HEK293 (cell line): ENCODE measurements around the gene RHOXF2.

Experiments used
- CTCF ChIA-PET: fragments of 350-600 bp; formaldehyde crosslinking; extraction: SDS; loops from one replicate; lab custom pipeline; 2021; ENCODE audit warnings: antibody characterized with exemption; lab: Yijun Ruan, JAX
- POLR2A ChIA-PET: fragments of 300-600 bp; formaldehyde crosslinking; extraction: SDS; loops from one replicate; lab custom pipeline; 2020; ENCODE audit warnings: antibody characterized with exemption, inconsistent platforms; lab: Yijun Ruan, JAX
- H3K27ac ChIP-seq: fragments of 200-500 bp; sonication (Bioruptor generic); 2 replicates; pipeline ENCODE4 v1.5.1; 2014; ENCODE audit warnings: low read depth, low read length, control low read depth, inconsistent platforms; ENCODE audit errors: extremely low read depth
- H3K36me3 ChIP-seq, 2 experiments: fragments of 200-500 bp in 1 of 2; sonication (Bioruptor generic) in 1 of 2; 1 replicate in 1 of 2; 2 replicates in 1 of 2; pipeline ENCODE4 v1.5.1; 2014 to 2017; ENCODE audit warnings: inconsistent platforms in 2 of 2, low read length in 2 of 2; ENCODE audit not compliant: control insufficient read depth in 2 of 2, insufficient read depth in 1 of 2
- H3K4me1 ChIP-seq: fragments of 200-500 bp; sonication (Bioruptor generic); 2 replicates; pipeline ENCODE4 v1.5.1; 2014; ENCODE audit warnings: mild to moderate bottlenecking, low read length, inconsistent platforms; ENCODE audit not compliant: control insufficient read depth, insufficient read depth
- H3K4me3 ChIP-seq: 2 replicates; pipeline ENCODE4 v1.5.1; 2011; ENCODE audit warnings: low read depth, mild to moderate bottlenecking, control low read depth, low read length, moderate library complexity
- H3K9me3 ChIP-seq: fragments of 200-500 bp; sonication (Bioruptor generic); 2 replicates; pipeline ENCODE4 v1.5.1; 2014; ENCODE audit warnings: low read depth, low read length, inconsistent platforms; ENCODE audit not compliant: control insufficient read depth, insufficient read depth
- GFI1B ChIP-seq: fragments of 450-650 bp; formaldehyde crosslinking; IDR thresholded peaks from 2 replicates; pipeline ENCODE4 v1.5.1; 2016; ENCODE audit warnings: missing biosample characterization, missing genetic modification characterization
- HOXC10 ChIP-seq: sonication (generic); formaldehyde crosslinking; IDR thresholded peaks from 2 replicates; pipeline ENCODE4 v1.8.1; 2023; ENCODE audit warnings: mild to moderate bottlenecking, missing genetic modification reagents
- OVOL3 ChIP-seq: fragments of 450-650 bp; formaldehyde crosslinking; IDR thresholded peaks from 2 replicates; pipeline ENCODE4 v1.5.1; 2016; ENCODE audit warnings: missing biosample characterization, missing genetic modification characterization
- SCRT1 ChIP-seq: fragments of 450-650 bp; formaldehyde crosslinking; IDR thresholded peaks from 2 replicates; pipeline ENCODE4 v1.5.1; 2016; ENCODE audit warnings: missing biosample characterization, missing genetic modification characterization, borderline replicate concordance
- SCRT2 ChIP-seq: fragments of 450-650 bp; formaldehyde crosslinking; IDR thresholded peaks from 2 replicates; pipeline ENCODE4 v1.5.1; 2016; ENCODE audit warnings: missing biosample characterization, missing genetic modification characterization
- ZFP41 ChIP-seq: fragments of 450-650 bp; formaldehyde crosslinking; IDR thresholded peaks from 2 replicates; pipeline ENCODE4 v1.5.1; 2016; ENCODE audit warnings: missing biosample characterization, missing genetic modification characterization, borderline replicate concordance
- ZNF214 ChIP-seq: fragments of 450-650 bp; formaldehyde crosslinking; IDR thresholded peaks from 2 replicates; pipeline ENCODE4 v1.5.1; 2017; ENCODE audit warnings: missing biosample characterization, mild to moderate bottlenecking, missing genetic modification characterization, borderline replicate concordance
- ZNF239 ChIP-seq: fragments of 450-650 bp; formaldehyde crosslinking; IDR thresholded peaks from 2 replicates; pipeline ENCODE4 v1.5.1; 2016; ENCODE audit warnings: missing biosample characterization, missing genetic modification characterization
- ZNF274 ChIP-seq, 2 experiments: fragments of 200-500 bp in 1 of 2; fragments of 450-650 bp in 1 of 2; sonication (Bioruptor generic) in 1 of 2; formaldehyde crosslinking in 1 of 2; IDR thresholded peaks; 2 replicates each; pipeline versions ENCODE4 v1.5.1 to v1.6.1; 2014 to 2016; ENCODE audit warnings: borderline replicate concordance in 1 of 2, inconsistent platforms in 1 of 2, low read length in 1 of 2, missing biosample characterization in 1 of 2, missing genetic modification characterization in 1 of 2
- ZNF341 ChIP-seq: fragments of 450-650 bp; formaldehyde crosslinking; IDR thresholded peaks from 2 replicates; pipeline ENCODE4; 2016; ENCODE audit warnings: low read depth, missing biosample characterization, missing genetic modification characterization
- ZNF404 ChIP-seq: fragments of 450-650 bp; formaldehyde crosslinking; IDR thresholded peaks from 2 replicates; pipeline ENCODE4 v1.5.1; 2017; ENCODE audit warnings: missing biosample characterization, missing genetic modification characterization
- ZNF514 ChIP-seq: fragments of 450-650 bp; formaldehyde crosslinking; IDR thresholded peaks from 2 replicates; pipeline ENCODE4 v1.5.1; 2016; ENCODE audit warnings: missing biosample characterization, missing genetic modification characterization
- ZNF571 ChIP-seq: fragments of 450-650 bp; formaldehyde crosslinking; IDR thresholded peaks from 2 replicates; pipeline ENCODE4 v1.5.0; 2017; ENCODE audit warnings: missing biosample characterization, missing genetic modification characterization
- ZNF626 ChIP-seq: fragments of 450-650 bp; sonication (Bioruptor Pico); formaldehyde crosslinking; IDR thresholded peaks from 2 replicates; pipeline ENCODE4 v1.5.1; 2018; ENCODE audit warnings: missing biosample characterization, missing genetic modification characterization, inconsistent platforms
- ZNF677 ChIP-seq: fragments of 450-650 bp; IDR thresholded peaks from 2 replicates; pipeline ENCODE4 v1.5.0; 2018; ENCODE audit warnings: missing biosample characterization, mild to moderate bottlenecking, missing genetic modification characterization, moderate library complexity
- ZNF768 ChIP-seq: fragments of 450-650 bp; formaldehyde crosslinking; IDR thresholded peaks from 2 replicates; pipeline ENCODE4 v1.5.1; 2018; ENCODE audit warnings: missing biosample characterization, mild to moderate bottlenecking, missing genetic modification characterization
- ZNF776 ChIP-seq: fragments of 450-650 bp; formaldehyde crosslinking; IDR thresholded peaks from 2 replicates; pipeline ENCODE4 v1.5.0; 2017; ENCODE audit warnings: missing biosample characterization, missing genetic modification characterization, borderline replicate concordance
- ZNF777 ChIP-seq: fragments of 450-650 bp; formaldehyde crosslinking; IDR thresholded peaks from 2 replicates; pipeline ENCODE4 v1.5.1; 2017; ENCODE audit warnings: missing biosample characterization, missing genetic modification characterization, borderline replicate concordance
- ZNF791 ChIP-seq: fragments of 450-650 bp; formaldehyde crosslinking; IDR thresholded peaks from 2 replicates; pipeline ENCODE4 v1.5.1; 2016; ENCODE audit warnings: missing biosample characterization, missing genetic modification characterization
- TF ChIP-seq, protein P1 (sequence below): fragments of 450-650 bp; formaldehyde crosslinking; IDR thresholded peaks from 2 replicates; pipeline ENCODE4 v1.5.1; 2016; ENCODE audit warnings: missing biosample characterization, missing genetic modification characterization, borderline replicate concordance
- TF ChIP-seq, protein P2 (sequence below): fragments of 450-650 bp; formaldehyde crosslinking; IDR thresholded peaks from 2 replicates; pipeline ENCODE4; 2016; ENCODE audit warnings: missing biosample characterization, missing genetic modification characterization
- TF ChIP-seq, protein P3 (sequence below): fragments of 450-650 bp; formaldehyde crosslinking; IDR thresholded peaks from 2 replicates; pipeline ENCODE4 v1.5.1; 2016; ENCODE audit warnings: missing biosample characterization, missing genetic modification characterization
- TF ChIP-seq, protein P4 (sequence below): fragments of 450-650 bp; formaldehyde crosslinking; IDR thresholded peaks from 2 replicates; pipeline ENCODE4 v1.5.1; 2016; ENCODE audit warnings: missing biosample characterization, missing genetic modification characterization
- TF ChIP-seq, protein P5 (sequence below): fragments of 450-650 bp; formaldehyde crosslinking; IDR thresholded peaks from 2 replicates; pipeline ENCODE4 v1.5.1; 2017; ENCODE audit warnings: missing biosample characterization, missing genetic modification characterization

Gene RHOXF2

DNA sequence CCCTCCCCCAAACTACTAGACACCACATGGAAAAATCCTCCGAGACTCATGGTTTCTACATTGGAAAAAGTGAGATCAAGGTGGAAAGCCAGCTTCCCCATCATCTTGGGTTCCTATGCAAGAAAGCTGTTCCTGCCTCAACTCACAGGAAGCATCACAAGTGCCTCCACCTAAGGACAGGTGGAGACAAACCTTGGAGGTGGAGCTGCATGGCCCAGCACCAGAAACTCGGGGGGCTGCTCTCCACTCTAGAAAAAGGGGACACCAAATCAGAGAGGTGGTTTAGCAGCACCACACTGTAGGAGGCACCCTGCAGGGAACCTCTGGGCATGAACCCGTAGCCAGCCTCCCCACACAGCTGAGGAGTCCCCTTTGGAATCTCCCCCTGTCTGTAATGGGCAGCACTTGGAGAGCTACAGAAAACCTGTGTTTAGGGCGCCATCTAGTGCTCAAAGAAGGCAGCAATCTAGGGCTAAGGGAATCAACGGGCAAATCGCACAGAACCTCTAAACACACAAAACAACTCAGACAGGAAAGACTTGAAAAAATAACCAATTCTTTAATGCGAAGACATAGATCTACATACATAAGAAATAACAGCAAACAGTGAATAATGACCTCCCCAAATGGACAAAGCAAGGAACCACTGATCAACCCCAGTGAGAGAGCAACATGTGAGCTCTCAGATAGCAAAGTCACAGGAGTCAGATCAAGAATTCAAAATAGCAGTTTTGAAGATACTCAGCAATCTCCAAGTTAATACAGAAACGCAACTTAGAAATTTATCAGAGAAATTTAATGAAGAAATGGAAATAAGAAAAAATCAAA lies 55.2 kb downstream of the RHOXF2 start:
- ChIA-PET CTCF (interaction anchor here (0.6 to 2.9 kb wide), 39 partner anchors 9 to 1331 kb away, joined by 3 to 41 read pairs (median 4); partner anchors contain the start of gene ZBTB33), POLR2A (no interaction called here)
- TF ChIP-seq, protein P1, sequence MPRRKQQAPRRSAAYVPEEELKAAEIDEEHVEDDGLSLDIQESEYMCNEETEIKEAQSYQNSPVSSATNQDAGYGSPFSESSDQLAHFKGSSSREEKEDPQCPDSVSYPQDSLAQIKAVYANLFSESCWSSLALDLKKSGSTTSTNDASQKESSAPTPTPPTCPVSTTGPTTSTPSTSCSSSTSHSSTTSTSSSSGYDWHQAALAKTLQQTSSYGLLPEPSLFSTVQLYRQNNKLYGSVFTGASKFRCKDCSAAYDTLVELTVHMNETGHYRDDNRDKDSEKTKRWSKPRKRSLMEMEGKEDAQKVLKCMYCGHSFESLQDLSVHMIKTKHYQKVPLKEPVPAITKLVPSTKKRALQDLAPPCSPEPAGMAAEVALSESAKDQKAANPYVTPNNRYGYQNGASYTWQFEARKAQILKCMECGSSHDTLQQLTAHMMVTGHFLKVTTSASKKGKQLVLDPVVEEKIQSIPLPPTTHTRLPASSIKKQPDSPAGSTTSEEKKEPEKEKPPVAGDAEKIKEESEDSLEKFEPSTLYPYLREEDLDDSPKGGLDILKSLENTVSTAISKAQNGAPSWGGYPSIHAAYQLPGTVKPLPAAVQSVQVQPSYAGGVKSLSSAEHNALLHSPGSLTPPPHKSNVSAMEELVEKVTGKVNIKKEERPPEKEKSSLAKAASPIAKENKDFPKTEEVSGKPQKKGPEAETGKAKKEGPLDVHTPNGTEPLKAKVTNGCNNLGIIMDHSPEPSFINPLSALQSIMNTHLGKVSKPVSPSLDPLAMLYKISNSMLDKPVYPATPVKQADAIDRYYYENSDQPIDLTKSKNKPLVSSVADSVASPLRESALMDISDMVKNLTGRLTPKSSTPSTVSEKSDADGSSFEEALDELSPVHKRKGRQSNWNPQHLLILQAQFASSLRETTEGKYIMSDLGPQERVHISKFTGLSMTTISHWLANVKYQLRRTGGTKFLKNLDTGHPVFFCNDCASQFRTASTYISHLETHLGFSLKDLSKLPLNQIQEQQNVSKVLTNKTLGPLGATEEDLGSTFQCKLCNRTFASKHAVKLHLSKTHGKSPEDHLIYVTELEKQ (tag by site-specific recombination) = no peak
- TF ChIP-seq ZNF274 (IDR thresholded peaks at IDR 0.05; ENCODE audit: low read length) = no peak
- no peak for TF ChIP-seq ZNF274 (tag by site-specific recombination; IDR thresholded peaks at IDR 0.05; ENCODE audit: borderline replicate concordance)
- TF ChIP-seq ZNF514 (tag by site-specific recombination) = no peak
- no peak for TF ChIP-seq ZNF571 (tag by site-specific recombination)
- no peak for TF ChIP-seq ZNF791 (tag by site-specific recombination)
- peak; percentile 61; the same call in 1 of the 2 replicates for TF ChIP-seq SCRT1
- TF ChIP-seq, protein P2, sequence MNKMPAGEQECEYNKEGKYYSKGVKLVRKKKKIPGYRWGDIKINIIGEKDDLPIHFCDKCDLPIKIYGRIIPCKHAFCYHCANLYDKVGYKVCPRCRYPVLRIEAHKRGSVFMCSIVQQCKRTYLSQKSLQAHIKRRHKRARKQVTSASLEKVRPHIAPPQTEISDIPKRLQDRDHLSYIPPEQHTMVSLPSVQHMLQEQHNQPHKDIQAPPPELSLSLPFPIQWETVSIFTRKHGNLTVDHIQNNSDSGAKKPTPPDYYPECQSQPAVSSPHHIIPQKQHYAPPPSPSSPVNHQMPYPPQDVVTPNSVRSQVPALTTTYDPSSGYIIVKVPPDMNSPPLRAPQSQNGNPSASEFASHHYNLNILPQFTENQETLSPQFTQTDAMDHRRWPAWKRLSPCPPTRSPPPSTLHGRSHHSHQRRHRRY (tag by site-specific recombination) = no peak
- TF ChIP-seq ZNF239 (tag by site-specific recombination) = no peak
- TF ChIP-seq HOXC10 = no peak
- TF ChIP-seq GFI1B (tag by site-specific recombination) = no peak
- TF ChIP-seq ZNF626 (tag by site-specific recombination) = no peak
- TF ChIP-seq ZNF776 (tag by site-specific recombination) = no peak
- no peak for TF ChIP-seq ZFP41
- TF ChIP-seq, protein P3, sequence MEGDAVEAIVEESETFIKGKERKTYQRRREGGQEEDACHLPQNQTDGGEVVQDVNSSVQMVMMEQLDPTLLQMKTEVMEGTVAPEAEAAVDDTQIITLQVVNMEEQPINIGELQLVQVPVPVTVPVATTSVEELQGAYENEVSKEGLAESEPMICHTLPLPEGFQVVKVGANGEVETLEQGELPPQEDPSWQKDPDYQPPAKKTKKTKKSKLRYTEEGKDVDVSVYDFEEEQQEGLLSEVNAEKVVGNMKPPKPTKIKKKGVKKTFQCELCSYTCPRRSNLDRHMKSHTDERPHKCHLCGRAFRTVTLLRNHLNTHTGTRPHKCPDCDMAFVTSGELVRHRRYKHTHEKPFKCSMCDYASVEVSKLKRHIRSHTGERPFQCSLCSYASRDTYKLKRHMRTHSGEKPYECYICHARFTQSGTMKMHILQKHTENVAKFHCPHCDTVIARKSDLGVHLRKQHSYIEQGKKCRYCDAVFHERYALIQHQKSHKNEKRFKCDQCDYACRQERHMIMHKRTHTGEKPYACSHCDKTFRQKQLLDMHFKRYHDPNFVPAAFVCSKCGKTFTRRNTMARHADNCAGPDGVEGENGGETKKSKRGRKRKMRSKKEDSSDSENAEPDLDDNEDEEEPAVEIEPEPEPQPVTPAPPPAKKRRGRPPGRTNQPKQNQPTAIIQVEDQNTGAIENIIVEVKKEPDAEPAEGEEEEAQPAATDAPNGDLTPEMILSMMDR (tag by site-specific recombination) = peak; percentile 51
- no peak for TF ChIP-seq ZNF768 (tag by site-specific recombination)
- TF ChIP-seq ZNF214 (tag by site-specific recombination) = no peak
- TF ChIP-seq, protein P4, sequence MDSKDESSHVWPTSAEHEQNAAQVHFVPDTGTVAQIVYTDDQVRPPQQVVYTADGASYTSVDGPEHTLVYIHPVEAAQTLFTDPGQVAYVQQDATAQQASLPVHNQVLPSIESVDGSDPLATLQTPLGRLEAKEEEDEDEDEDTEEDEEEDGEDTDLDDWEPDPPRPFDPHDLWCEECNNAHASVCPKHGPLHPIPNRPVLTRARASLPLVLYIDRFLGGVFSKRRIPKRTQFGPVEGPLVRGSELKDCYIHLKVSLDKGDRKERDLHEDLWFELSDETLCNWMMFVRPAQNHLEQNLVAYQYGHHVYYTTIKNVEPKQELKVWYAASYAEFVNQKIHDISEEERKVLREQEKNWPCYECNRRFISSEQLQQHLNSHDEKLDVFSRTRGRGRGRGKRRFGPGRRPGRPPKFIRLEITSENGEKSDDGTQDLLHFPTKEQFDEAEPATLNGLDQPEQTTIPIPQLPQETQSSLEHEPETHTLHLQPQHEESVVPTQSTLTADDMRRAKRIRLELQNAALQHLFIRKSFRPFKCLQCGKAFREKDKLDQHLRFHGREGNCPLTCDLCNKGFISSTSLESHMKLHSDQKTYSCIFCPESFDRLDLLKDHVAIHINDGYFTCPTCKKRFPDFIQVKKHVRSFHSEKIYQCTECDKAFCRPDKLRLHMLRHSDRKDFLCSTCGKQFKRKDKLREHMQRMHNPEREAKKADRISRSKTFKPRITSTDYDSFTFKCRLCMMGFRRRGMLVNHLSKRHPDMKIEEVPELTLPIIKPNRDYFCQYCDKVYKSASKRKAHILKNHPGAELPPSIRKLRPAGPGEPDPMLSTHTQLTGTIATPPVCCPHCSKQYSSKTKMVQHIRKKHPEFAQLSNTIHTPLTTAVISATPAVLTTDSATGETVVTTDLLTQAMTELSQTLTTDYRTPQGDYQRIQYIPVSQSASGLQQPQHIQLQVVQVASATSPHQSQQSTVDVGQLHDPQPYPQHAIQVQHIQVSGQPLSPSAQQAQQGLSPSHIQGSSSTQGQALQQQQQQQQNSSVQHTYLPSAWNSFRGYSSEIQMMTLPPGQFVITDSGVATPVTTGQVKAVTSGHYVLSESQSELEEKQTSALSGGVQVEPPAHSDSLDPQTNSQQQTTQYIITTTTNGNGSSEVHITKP = no peak
- no peak for TF ChIP-seq ZNF777
- TF ChIP-seq ZNF404 (tag by site-specific recombination) = no peak
- TF ChIP-seq ZNF341 (tag by site-specific recombination) = no peak
- no peak for TF ChIP-seq ZNF677 (tag by site-specific recombination)
- peak; percentile 68; the same call in 1 of the 2 replicates for TF ChIP-seq SCRT2
- no peak for TF ChIP-seq OVOL3 (tag by site-specific recombination)
- TF ChIP-seq, protein P5, sequence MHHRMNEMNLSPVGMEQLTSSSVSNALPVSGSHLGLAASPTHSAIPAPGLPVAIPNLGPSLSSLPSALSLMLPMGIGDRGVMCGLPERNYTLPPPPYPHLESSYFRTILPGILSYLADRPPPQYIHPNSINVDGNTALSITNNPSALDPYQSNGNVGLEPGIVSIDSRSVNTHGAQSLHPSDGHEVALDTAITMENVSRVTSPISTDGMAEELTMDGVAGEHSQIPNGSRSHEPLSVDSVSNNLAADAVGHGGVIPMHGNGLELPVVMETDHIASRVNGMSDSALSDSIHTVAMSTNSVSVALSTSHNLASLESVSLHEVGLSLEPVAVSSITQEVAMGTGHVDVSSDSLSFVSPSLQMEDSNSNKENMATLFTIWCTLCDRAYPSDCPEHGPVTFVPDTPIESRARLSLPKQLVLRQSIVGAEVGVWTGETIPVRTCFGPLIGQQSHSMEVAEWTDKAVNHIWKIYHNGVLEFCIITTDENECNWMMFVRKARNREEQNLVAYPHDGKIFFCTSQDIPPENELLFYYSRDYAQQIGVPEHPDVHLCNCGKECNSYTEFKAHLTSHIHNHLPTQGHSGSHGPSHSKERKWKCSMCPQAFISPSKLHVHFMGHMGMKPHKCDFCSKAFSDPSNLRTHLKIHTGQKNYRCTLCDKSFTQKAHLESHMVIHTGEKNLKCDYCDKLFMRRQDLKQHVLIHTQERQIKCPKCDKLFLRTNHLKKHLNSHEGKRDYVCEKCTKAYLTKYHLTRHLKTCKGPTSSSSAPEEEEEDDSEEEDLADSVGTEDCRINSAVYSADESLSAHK (tag by site-specific recombination) = no peak

More for the DNA sequence above, 55.2 kb downstream of the RHOXF2 start:
- H3K36me3 ChIP-seq = no peaks in the 10 kb centered on the region; a peak in 1 of 3 replicates
- H3K4me3 ChIP-seq = no peak overlapping the region
- H3K27ac ChIP-seq = no peak overlapping the region
- no peaks in the 10 kb centered on the region for H3K4me1 ChIP-seq
- H3K9me3 ChIP-seq = no peaks in the 10 kb centered on the region; the same call in none of the 2 replicates
